Measurements from ENCODE around the gene PDK2. TPM values are rescaled to one million over a fixed set of nuclear protein-coding genes. Genes with fewer than 3 reads are reported as not detected.

The PDK2 gene
- total RNA-seq, 5 donors from 2014 or later (not counting 1 experiment from before 2014, with no cell fraction given) = 18.8 to 37.2 (median 30.0) TPM

DNA sequence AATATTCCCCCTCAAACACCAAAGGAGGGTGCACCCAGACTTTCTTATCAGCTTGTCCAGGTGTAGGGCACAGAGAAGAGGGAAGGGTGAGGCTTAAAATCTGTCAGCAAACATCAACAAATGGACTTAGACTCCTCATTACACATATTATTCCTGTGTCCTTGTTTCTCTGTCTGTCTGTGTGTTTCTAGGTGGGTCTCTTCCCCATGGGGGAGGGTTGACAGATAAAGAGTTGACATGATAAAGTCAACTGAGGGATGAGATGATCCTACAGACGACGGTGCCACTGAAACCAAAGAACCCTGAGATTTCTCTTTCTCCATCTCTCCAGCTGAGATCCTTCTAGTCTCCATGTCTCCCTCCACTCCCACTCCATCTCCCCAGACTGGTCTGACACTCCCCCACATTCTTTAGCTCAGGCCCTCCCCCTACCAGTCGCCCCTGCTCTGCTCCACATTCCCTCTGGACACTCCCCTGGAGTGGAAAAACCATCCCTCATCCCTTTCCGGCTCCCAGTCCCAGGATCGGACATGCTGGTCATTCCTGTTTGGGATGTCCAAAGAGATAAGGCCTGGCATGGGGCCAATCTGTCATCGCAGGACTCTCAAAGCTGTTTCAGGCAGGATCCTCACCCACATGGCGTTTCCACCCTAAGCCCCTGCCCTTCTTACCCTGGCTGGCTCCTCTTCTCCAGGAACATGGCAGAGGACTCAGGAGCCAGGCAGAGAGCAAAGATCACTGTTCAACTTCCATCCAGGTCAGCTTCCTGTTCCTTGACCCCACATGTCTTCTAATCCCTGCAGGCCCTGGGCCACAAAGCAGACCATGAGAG is 42.1 kb upstream of the PDK2 start:
- peak overlapping the region in 1 of 3 donors; percentile 13 for H3K4me3 Mint-ChIP-seq
- DNase-seq = no peak
- Histone ChIP-seq H3K4me3 (ENCODE audit: control insufficient read depth in 1 of 2, extremely low read depth in 1 of 2, low read length in 1 of 2) (no peak overlapping the region), H3K4me1 (ENCODE audit: control insufficient read depth in 1 of 2, extremely low read depth in 1 of 2, insufficient read depth in 2 of 2, low read length in 2 of 2) (peaks cover 4 to 30% of the 10 kb centered on the region in 2 experiments), H3K9me3 (no peaks in the 10 kb centered on the region), H3K36me3 (ENCODE audit: control insufficient read depth in 2 of 2, extremely low read depth in 1 of 2, insufficient read depth in 1 of 2, low read length in 1 of 2) (no peaks in the 10 kb centered on the region), H3K27ac (ENCODE audit: low read length) (no peak overlapping the region), H3K27me3 (replicated peaks in 1 of 2; ENCODE audit: control insufficient read depth in 2 of 2, extremely low read depth in 1 of 2, insufficient read depth in 2 of 2, low read length in 1 of 2) (peaks cover 0 to 20% of the 10 kb centered on the region in 2 experiments)
- no peak for ATAC-seq (replicated peaks in 1 of 4)
- no peaks in the 10 kb centered on the region for H3K9me3 Mint-ChIP-seq
- H3K4me1 Mint-ChIP-seq = peaks cover 22 to 29% (median 26%) of the 10 kb centered on the region in 3 donors
- H3K27ac Mint-ChIP-seq = no peak overlapping the region
- H3K27me3 Mint-ChIP-seq = peaks cover 0 to 7% of the 10 kb centered on the region in 2 donors
- POLR2A ChIA-PET = no interaction called here
- whole genome bisulfite sequencing (ENCODE audit: insufficient coverage) = 84% methylated on average over 7 of the region's 7 CpGs
- no peaks in the 10 kb centered on the region for H3K36me3 Mint-ChIP-seq
- CTCF ChIA-PET = no interaction called here

DNA sequence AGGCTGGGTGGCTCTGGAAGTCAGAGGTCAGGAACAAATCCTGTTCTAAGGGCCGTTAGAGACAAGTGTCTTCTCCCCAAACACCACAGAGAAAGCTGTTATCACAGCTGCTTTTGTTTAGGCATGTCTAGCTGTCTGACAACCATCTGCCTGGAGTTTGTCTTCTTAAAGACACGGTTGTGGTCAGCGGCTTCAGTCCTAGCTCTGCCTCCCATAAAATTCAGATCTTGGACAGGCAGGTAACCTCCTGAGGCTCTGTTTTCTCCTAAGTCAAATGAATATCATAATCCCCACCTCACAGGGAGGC is 41.5 kb upstream of the PDK2 start:
- Mint-ChIP-seq H3K9me3 (no peaks in the 10 kb centered on the region), H3K36me3 (no peaks in the 10 kb centered on the region), H3K27ac (no peak overlapping the region), H3K27me3 (peaks cover 0 to 8% of the 10 kb centered on the region in 2 donors), H3K4me3 (no peak overlapping the region), H3K4me1 (peaks cover 23 to 32% (median 26%) of the 10 kb centered on the region in 3 donors)
- Histone ChIP-seq H3K4me1 (ENCODE audit: control insufficient read depth in 1 of 2, extremely low read depth in 1 of 2, insufficient read depth in 2 of 2, low read length in 2 of 2) (peaks cover 4 to 30% of the 10 kb centered on the region in 2 experiments), H3K27me3 (replicated peaks in 1 of 2; ENCODE audit: control insufficient read depth in 2 of 2, extremely low read depth in 1 of 2, insufficient read depth in 2 of 2, low read length in 1 of 2) (peaks cover 0 to 20% of the 10 kb centered on the region in 2 experiments), H3K4me3 (ENCODE audit: control insufficient read depth in 1 of 2, extremely low read depth in 1 of 2, low read length in 1 of 2) (no peak overlapping the region), H3K36me3 (ENCODE audit: control insufficient read depth in 2 of 2, extremely low read depth in 1 of 2, insufficient read depth in 1 of 2, low read length in 1 of 2) (no peaks in the 10 kb centered on the region), H3K27ac (ENCODE audit: low read length) (no peak overlapping the region), H3K9me3 (no peaks in the 10 kb centered on the region)
- ATAC-seq (replicated peaks in 1 of 4) (no peak), DNase-seq (no peak)
- WGBS (ENCODE audit: insufficient coverage) = 100% methylated on average over 2 of the region's 3 CpGs
- POLR2A ChIA-PET = no interaction called here
- CTCF ChIA-PET = no interaction called here

DNA sequence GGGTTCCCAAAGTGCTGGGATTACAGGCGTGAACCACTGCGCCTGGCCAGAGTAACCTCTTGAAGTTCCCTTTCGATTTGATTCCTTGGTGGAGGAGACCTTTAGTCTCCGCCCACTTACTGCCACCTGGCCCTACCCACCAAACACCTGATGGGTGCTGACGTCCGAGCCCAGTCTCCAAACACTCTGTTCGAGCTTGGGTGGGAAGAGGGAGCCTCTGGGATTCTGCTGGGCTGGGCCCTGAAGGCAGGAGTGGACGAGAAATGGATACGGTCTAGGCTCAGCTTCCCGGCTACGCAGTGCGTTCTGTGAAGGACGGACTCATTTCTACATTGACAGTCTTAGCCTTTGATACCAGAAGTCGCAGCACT is 40.1 kb upstream of the PDK2 start:
- Histone ChIP-seq H3K4me3 (ENCODE audit: control insufficient read depth in 1 of 2, extremely low read depth in 1 of 2, low read length in 1 of 2) (peak overlapping the region; percentile 63 to 68), H3K9me3 (no peaks in the 10 kb centered on the region), H3K36me3 (ENCODE audit: control insufficient read depth in 2 of 2, extremely low read depth in 1 of 2, insufficient read depth in 1 of 2, low read length in 1 of 2) (no peaks in the 10 kb centered on the region), H3K27me3 (replicated peaks in 1 of 2; ENCODE audit: control insufficient read depth in 2 of 2, extremely low read depth in 1 of 2, insufficient read depth in 2 of 2, low read length in 1 of 2) (peaks cover 0 to 21% of the 10 kb centered on the region in 2 experiments), H3K4me1 (ENCODE audit: control insufficient read depth in 1 of 2, extremely low read depth in 1 of 2, insufficient read depth in 2 of 2, low read length in 2 of 2) (peaks cover 4 to 30% of the 10 kb centered on the region in 2 experiments), H3K27ac (ENCODE audit: low read length) (no peak overlapping the region)
- ChIA-PET CTCF (interaction anchor here (0.5 to 2.3 kb wide), 3 partner anchors 39 to 695 kb away, joined by 3 to 6 read pairs (median 3); no protein-coding TSS in a partner anchor), POLR2A (no interaction called here)
- WGBS (ENCODE audit: insufficient coverage) = 33% methylated on average over 3 of the region's 14 CpGs
- peaks cover 0 to 6% of the 10 kb centered on the region in 2 donors for H3K27me3 Mint-ChIP-seq
- peak in 2 of 4 experiments; percentile 10 to 36 for ATAC-seq (replicated peaks in 1 of 4)
- H3K4me1 Mint-ChIP-seq = peaks cover 26 to 32% (median 27%) of the 10 kb centered on the region in 3 donors
- DNase-seq = peak in 7 of 35 experiments; percentile 5 to 46 (median 11)
- peak overlapping the region; percentile 59 to 86 for H3K27ac Mint-ChIP-seq
- H3K9me3 Mint-ChIP-seq = no peaks in the 10 kb centered on the region
- peak overlapping the region; percentile 87 to 94 (median 89) for H3K4me3 Mint-ChIP-seq
- no peaks in the 10 kb centered on the region for H3K36me3 Mint-ChIP-seq

DNA sequence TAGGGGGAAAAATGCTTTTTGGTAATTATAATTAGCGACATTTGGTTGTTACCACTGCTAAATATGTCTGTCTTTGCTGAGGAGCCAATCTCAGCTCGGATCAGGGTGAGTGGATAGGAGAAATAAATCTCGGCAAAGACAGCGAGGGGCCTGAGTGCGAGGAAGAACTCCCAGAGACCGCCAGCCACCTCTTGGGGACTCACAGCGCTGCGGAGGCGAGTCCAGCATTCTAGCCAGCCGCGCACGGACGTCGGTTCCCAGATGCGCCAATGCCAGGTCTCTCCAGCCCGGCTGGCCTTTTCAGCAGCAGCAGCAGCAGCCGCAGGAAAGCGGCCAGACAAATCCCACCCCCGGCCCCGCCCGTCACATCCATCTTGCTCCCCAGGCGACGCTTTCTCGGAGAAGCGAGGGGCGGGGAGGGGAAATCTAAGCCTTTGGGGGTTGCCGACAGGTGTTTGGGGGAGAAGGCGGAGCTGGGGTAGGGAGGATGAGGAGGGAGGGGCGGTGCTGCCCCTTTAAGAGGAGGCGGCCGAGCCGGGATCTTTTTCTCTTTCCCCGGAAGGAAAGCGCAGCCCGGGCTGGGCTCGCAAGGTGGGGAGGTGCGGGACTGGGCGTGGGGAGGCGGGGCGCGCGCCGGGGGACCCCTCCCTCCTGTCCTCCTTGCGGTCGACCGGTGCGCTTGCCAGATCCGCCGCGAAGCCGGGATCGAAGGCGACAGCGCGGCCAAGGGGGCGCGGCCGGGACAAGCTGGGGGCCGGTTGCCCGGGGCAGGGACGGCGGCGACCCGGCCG is 39.5 kb upstream of the PDK2 start, which contains the start of gene ITGA3:
TSS of gene ITGA3 (plus strand) at position 685 of the 791 bp plus-strand sequence. CDS start 330 bp downstream, outside the sequence.
- no peak within 1 kb of the TSS for H3K27ac ChIP-seq (ENCODE audit: low read length)
- CTCF ChIA-PET = interaction anchor here (0.5 to 2.3 kb wide), 6 partner anchors 36 to 1914 kb away, joined by 3 to 16 read pairs (median 4); no protein-coding TSS in a partner anchor

DNA sequence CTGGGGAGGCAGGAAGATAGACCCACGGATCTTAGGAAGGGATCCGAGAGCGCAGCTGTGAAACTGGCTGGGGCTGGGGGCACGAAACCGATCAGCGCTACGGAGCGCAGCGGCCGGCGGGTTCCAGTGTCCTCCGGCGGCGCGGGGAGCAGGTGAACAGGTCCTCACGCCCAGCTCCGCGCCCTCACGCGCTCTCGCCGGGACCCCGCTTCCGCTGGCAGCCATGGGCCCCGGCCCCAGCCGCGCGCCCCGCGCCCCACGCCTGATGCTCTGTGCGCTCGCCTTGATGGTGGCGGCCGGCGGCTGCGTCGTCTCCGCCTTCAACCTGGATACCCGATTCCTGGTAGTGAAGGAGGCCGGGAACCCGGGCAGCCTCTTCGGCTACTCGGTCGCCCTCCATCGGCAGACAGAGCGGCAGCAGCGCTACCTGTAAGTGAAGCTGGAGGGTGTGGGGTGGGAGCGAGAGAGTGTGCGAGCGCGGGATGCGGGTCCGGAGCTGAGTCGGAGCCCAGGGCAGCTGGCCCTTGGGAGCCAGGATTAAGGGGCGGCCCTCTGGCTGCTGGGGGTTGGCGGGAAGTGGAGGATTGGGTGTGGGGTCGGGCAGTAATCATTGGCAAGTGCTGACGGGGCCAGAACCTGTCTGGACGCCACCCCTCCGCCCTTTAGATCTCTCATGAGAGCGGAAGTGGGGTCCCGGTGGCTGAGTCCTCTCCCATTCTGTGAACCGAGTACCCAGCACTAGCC is 38.8 kb upstream of the PDK2 start:
- DNase-seq (peak; percentile 19 to 69 (median 40)), ATAC-seq (replicated peaks in 1 of 4) (peak; percentile 71 to 74 (median 74))
- Mint-ChIP-seq H3K9me3 (no peaks in the 10 kb centered on the region), H3K36me3 (no peaks in the 10 kb centered on the region), H3K27ac (peak overlapping the region in 1 of 2 donors; percentile 27), H3K4me3 (peak overlapping the region; percentile 87 to 94 (median 89)), H3K4me1 (peaks cover 17 to 27% (median 24%) of the 10 kb centered on the region in 3 donors), H3K27me3 (peaks cover 0 to 6% of the 10 kb centered on the region in 2 donors)
- under 1% methylated on average over 64 of the region's 64 CpGs for WGBS (ENCODE audit: insufficient coverage)
- Histone ChIP-seq H3K36me3 (ENCODE audit: control insufficient read depth in 2 of 2, extremely low read depth in 1 of 2, insufficient read depth in 1 of 2, low read length in 1 of 2) (no peaks in the 10 kb centered on the region), H3K4me1 (ENCODE audit: control insufficient read depth in 1 of 2, extremely low read depth in 1 of 2, insufficient read depth in 2 of 2, low read length in 2 of 2) (peaks cover 4 to 25% of the 10 kb centered on the region in 2 experiments), H3K4me3 (ENCODE audit: control insufficient read depth in 1 of 2, extremely low read depth in 1 of 2, low read length in 1 of 2) (peak overlapping the region; percentile 63 to 68), H3K27ac (ENCODE audit: low read length) (no peak overlapping the region), H3K9me3 (no peaks in the 10 kb centered on the region), H3K27me3 (replicated peaks in 1 of 2; ENCODE audit: control insufficient read depth in 2 of 2, extremely low read depth in 1 of 2, insufficient read depth in 2 of 2, low read length in 1 of 2) (peaks cover 0 to 23% of the 10 kb centered on the region in 2 experiments)
- ChIA-PET POLR2A (no interaction called here), CTCF (interaction anchor here (0.6 to 2.3 kb wide), 5 partner anchors 31 to 1914 kb away, joined by 4 to 16 read pairs (median 6); no protein-coding TSS in a partner anchor)

More for the DNA sequence above, 39.5 kb upstream of the PDK2 start, which contains the start of gene ITGA3:
- Mint-ChIP-seq H3K4me3 (peak within 1 kb of the TSS; percentile 87 to 94 (median 89)), H3K27ac (peak within 1 kb of the TSS; percentile 59 to 86), H3K4me1 (peaks cover 24 to 32% (median 27%) of the 10 kb centered on the region in 3 donors), H3K36me3 (no peaks in the 10 kb centered on the region), H3K9me3 (no peaks in the 10 kb centered on the region), H3K27me3 (peaks cover 0 to 6% of the 10 kb centered on the region in 2 donors)
- Histone ChIP-seq H3K4me1 (ENCODE audit: control insufficient read depth in 1 of 2, extremely low read depth in 1 of 2, insufficient read depth in 2 of 2, low read length in 2 of 2) (peaks cover 4 to 30% of the 10 kb centered on the region in 2 experiments), H3K4me3 (ENCODE audit: control insufficient read depth in 1 of 2, extremely low read depth in 1 of 2, low read length in 1 of 2) (peak within 1 kb of the TSS; percentile 63 to 68), H3K9me3 (no peaks in the 10 kb centered on the region), H3K36me3 (ENCODE audit: control insufficient read depth in 2 of 2, extremely low read depth in 1 of 2, insufficient read depth in 1 of 2, low read length in 1 of 2) (no peaks in the 10 kb centered on the region), H3K27me3 (replicated peaks in 1 of 2; ENCODE audit: control insufficient read depth in 2 of 2, extremely low read depth in 1 of 2, insufficient read depth in 2 of 2, low read length in 1 of 2) (peaks cover 0 to 23% of the 10 kb centered on the region in 2 experiments)
- POLR2A ChIA-PET = no interaction called here
- DNase-seq (peak in 32 of 35 experiments; percentile 12 to 69 (median 33)), ATAC-seq (replicated peaks in 1 of 4) (peak; percentile 64 to 77 (median 74))
- under 1% methylated on average over 50 of the region's 65 CpGs for WGBS (ENCODE audit: insufficient coverage)

Measured in T-cell (primary cell).